ENCODE results near the gene PLCH1.

DNA sequence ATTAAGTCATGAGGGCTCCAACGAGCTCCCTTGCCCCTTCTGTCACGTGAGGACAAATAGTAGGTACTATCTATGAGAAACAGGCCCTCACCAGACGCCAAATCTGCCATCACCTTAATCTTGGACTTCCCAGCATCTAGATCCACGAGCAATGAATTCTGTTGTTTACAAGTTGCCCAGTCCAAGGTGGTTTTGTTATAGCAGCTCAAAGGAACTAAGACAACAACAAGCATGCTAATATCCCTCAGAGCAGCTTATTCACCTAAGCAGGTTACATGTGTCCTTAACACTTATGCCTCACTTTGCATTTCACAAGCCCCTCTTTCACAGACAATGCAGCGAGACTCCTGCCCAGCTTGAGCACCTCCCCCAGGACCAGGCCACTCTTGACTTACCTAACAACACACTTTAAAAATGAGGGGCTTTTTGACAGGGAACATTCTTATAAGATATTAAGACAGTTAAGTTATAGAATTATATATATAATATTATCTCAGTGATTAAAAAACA lies 219.5 kb downstream of the PLCH1 start:
- TF ChIP-seq CTCF (IDR thresholded peaks at IDR 0.05), result no peak
- no peak for TF ChIP-seq POLR2A (IDR thresholded peaks at IDR 0.05)
